OCI-LY3 (cell line): ENCODE results near the gene ANKRD2.
"Not testable (repeated sequence)": the region's sequence is repeated elsewhere in the genome, so short reads cannot be mapped to it uniquely, and the experiment has no call there.

ENCODE experiments used
- H2AFZ ChIP-seq: fragments of 200-600, 300-600 bp; shearing (Covaris generic); 2 replicates; pipeline ENCODE4 v1.6.0; 2014; ENCODE audit warnings: antibody characterized with exemption, low read depth, low read length
- H3K27ac ChIP-seq: fragments of 200-600, 300-600 bp; sonication (generic); 2 replicates; pipeline ENCODE4 v1.5.1; 2014; ENCODE audit warnings: mild to moderate bottlenecking, low read length, moderate library complexity, mixed read lengths
- H3K27me3 ChIP-seq: fragments of 200-600, 300-600 bp; sonication (generic); 2 replicates; pipeline ENCODE4 v1.6.1; 2014; ENCODE audit warnings: low read depth, low read length, mixed read lengths
- H3K36me3 ChIP-seq: fragments of 200-600, 300-600 bp; sonication (generic); replicated peaks from 2 replicates; pipeline ENCODE3; 2014; ENCODE audit warnings: low read depth, low read length, mixed read lengths
- H3K4me1 ChIP-seq: fragments of 300-600, 200-600 bp; sonication (generic); 2 replicates; pipeline ENCODE4 v1.6.1; 2014; ENCODE audit warnings: low read length, mixed read lengths
- H3K4me2 ChIP-seq: fragments of 200-600, 300-600 bp; sonication (generic); 2 replicates; pipeline ENCODE4 v1.6.1; 2014; ENCODE audit warnings: low read length, mixed read lengths
- H3K4me3 ChIP-seq: fragments of 300-600, 200-600 bp; sonication (generic); 2 replicates; pipeline ENCODE4 v1.5.1; 2014; ENCODE audit warnings: antibody characterized with exemption, mild to moderate bottlenecking, low read length, moderate library complexity
- H3K79me2 ChIP-seq: fragments of 300-600, 200-600 bp; shearing (Covaris generic); 2 replicates; pipeline ENCODE4 v1.6.1; 2014; ENCODE audit warnings: mild to moderate bottlenecking, low read length, mixed read lengths
- H3K9ac ChIP-seq: fragments of 300-600, 200-600 bp; shearing (Covaris generic); 2 replicates; pipeline ENCODE4 v1.6.0; 2014; ENCODE audit warnings: mild to moderate bottlenecking, low read length, moderate library complexity
- H3K9me3 ChIP-seq: fragments of 200-600, 300-600 bp; shearing (Covaris generic); 2 replicates; pipeline ENCODE4 v1.6.1; 2014; ENCODE audit warnings: low read length, mixed read lengths; ENCODE audit not compliant: insufficient read depth
- H4K20me1 ChIP-seq: fragments of 200-600, 300-600 bp; sonication (generic); 2 replicates; pipeline ENCODE4 v1.6.1; 2016; ENCODE audit warnings: low read length, mixed read lengths; ENCODE audit not compliant: insufficient read depth
- EZH2phosphoT487 ChIP-seq: fragments of 200-600 bp; shearing (Covaris generic); IDR thresholded peaks from 2 replicates; pipeline ENCODE4 v1.6.1; 2018; ENCODE audit warnings: antibody characterized with exemption, mixed run types, low read depth
- TF ChIP-seq, protein P1 (sequence below): fragments of 200-600, 300-600 bp; sonication (generic); IDR thresholded peaks from 2 replicates; pipeline ENCODE4 v1.5.1; 2014; ENCODE audit warnings: antibody characterized with exemption, low read length, low read depth

Gene ANKRD2

DNA sequence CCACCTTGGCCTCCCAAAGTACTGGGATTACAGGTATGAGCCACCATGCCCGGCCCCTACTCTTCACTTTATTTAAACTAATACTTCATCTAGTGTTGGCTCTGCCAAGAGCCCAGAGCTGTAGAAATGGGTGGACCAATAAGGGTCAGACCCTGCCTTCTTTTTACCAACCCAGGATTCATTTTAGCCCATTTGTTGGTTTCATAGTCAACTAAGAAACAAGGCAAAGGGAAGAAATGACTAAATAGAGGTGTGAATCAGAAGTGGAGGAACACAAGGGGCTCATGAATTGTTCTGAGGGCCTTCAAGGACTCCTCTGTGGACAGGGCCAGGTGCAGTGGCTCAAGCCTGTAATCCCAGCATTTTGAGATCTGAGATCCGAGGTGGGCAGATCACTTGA is 1.1 kb downstream of the ANKRD2 start:
- Histone ChIP-seq H3K4me2 (no peak overlapping the region), H3K9ac (no peak overlapping the region), H4K20me1 (no peaks in the 10 kb centered on the region)

DNA sequence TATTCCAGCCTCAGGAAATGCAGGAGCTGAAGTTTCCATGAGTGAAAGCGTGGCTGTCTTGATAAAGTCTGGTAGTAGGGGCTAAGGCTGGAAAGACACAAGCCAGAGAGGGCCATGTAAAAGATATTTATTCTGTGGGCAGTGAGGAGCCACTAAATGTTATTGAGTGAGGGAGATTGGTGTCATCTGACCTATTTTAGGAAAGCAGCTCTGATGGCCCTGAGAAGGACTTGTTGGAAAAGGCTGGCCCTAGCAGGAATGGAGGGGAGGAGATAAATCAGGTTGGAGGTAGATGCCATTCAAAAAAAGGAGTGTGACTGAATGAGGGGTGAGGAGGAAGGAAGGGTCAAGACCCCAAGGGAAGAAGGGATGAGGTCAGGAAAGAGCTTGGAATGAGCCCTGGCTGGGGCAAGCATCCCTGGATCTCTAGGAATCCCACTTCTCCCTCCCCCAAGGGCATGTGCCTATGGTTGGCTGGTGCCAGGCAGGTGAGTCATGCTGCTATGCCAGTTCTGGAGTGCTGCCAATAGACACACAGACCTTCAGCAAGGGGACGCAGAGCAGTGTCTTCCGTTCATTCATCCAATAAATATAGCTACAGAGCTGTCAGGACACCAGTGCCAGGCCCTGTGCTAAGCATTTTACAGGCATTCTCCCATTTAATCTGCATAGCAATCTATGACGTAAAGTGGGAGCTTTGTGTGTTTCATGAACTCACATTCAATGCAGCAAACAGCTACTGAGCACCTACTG is 2.0 kb downstream of the ANKRD2 start:
- no peak overlapping the region for H2AFZ ChIP-seq
- H4K20me1 ChIP-seq: no peaks in the 10 kb centered on the region
- H3K79me2 ChIP-seq: no peaks in the 10 kb centered on the region
- TF ChIP-seq, protein P1, sequence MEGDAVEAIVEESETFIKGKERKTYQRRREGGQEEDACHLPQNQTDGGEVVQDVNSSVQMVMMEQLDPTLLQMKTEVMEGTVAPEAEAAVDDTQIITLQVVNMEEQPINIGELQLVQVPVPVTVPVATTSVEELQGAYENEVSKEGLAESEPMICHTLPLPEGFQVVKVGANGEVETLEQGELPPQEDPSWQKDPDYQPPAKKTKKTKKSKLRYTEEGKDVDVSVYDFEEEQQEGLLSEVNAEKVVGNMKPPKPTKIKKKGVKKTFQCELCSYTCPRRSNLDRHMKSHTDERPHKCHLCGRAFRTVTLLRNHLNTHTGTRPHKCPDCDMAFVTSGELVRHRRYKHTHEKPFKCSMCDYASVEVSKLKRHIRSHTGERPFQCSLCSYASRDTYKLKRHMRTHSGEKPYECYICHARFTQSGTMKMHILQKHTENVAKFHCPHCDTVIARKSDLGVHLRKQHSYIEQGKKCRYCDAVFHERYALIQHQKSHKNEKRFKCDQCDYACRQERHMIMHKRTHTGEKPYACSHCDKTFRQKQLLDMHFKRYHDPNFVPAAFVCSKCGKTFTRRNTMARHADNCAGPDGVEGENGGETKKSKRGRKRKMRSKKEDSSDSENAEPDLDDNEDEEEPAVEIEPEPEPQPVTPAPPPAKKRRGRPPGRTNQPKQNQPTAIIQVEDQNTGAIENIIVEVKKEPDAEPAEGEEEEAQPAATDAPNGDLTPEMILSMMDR: no peak
- no peak for TF ChIP-seq EZH2phosphoT487
- no peaks in the 10 kb centered on the region for H3K36me3 ChIP-seq
- H3K27ac ChIP-seq: no peak overlapping the region
- no peak overlapping the region for H3K9ac ChIP-seq
- no peak overlapping the region for H3K4me3 ChIP-seq
- no peaks in the 10 kb centered on the region for H3K4me1 ChIP-seq
- H3K9me3 ChIP-seq: no peaks in the 10 kb centered on the region
- H3K4me2 ChIP-seq: no peak overlapping the region
- no peaks in the 10 kb centered on the region for H3K27me3 ChIP-seq

More for the DNA sequence above, 1.1 kb downstream of the ANKRD2 start:
- no peaks in the 10 kb centered on the region for H3K79me2 ChIP-seq
- no peaks in the 10 kb centered on the region for H3K4me1 ChIP-seq
- no peak overlapping the region for H3K27ac ChIP-seq
- H3K9me3 ChIP-seq: no peaks in the 10 kb centered on the region
- no peaks in the 10 kb centered on the region for H3K36me3 ChIP-seq
- no peak for TF ChIP-seq EZH2phosphoT487
- TF ChIP-seq, protein P1: no peak
- H3K27me3 ChIP-seq: no peaks in the 10 kb centered on the region
- no peak overlapping the region for H3K4me3 ChIP-seq
- H2AFZ ChIP-seq: no peak overlapping the region

DNA sequence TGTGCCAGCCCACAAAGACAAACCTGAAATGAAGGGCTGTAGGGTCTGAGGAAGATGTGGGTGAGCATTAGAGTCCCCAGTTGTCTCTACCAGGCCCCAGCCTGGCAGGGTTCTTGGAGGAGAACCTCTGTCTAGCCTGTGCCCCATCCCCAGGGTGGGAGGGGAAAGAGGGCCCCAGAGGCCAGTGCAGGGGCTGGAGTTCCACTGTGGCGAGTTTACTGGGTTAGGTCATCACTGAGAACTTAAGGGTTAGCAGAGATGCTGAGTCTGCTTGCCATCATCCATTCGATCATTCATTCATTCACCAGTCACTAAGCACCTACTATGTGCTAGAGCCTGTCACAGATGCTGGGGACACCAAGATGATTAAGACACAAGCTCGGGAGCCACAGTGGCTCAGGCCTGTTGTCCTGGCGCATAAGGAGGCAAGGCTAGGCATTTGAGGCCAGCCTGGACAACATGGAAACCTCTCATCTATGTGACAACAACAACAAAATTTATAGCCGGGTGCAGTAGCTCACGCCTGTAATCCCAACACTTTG is 2.6 kb downstream of the ANKRD2 start:
- H4K20me1 ChIP-seq: no peaks in the 10 kb centered on the region
- no peaks in the 10 kb centered on the region for H3K4me1 ChIP-seq
- no peak overlapping the region for H3K27ac ChIP-seq
- no peaks in the 10 kb centered on the region for H3K9me3 ChIP-seq
- no peak overlapping the region for H3K9ac ChIP-seq
- H3K4me2 ChIP-seq: no peak overlapping the region
- no peaks in the 10 kb centered on the region for H3K27me3 ChIP-seq
- no peak for TF ChIP-seq EZH2phosphoT487
- TF ChIP-seq, protein P1: no peak
- H3K4me3 ChIP-seq: no peak overlapping the region
- H3K36me3 ChIP-seq: no peaks in the 10 kb centered on the region
- no peak overlapping the region for H2AFZ ChIP-seq
- H3K79me2 ChIP-seq: no peaks in the 10 kb centered on the region

DNA sequence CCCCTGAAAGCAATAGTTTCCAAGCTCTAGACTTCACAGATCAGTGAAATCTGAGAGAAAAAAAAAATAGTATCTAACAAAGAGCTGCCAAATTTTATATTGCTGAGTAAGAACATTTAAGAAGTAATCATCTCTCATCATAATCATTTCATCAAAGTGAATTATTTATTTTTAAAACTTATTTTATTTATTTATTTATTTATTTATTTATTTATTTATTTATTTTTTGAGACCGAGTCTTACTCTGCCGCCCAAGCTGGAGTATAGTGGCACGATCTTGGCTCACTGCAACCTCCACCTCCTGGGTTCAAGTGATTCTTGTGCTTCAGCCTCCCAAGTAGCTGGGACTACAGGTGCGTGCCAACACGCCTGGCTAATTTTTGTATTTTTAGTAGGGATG is 3.9 kb downstream of the ANKRD2 start:
- not testable (repeated sequence) for H3K27ac ChIP-seq, H3K4me3 ChIP-seq, H3K9me3 ChIP-seq, H3K4me2 ChIP-seq, H2AFZ ChIP-seq, H3K4me1 ChIP-seq, H4K20me1 ChIP-seq, H3K79me2 ChIP-seq, H3K36me3 ChIP-seq, H3K27me3 ChIP-seq, H3K9ac ChIP-seq
